HG02973 (cell line): Measurements from ENCODE around the gene DGKI.

Experiments
- ATAC-seq: cut with Tn5 transposase; IDR thresholded peaks from one replicate; pipeline ENCODE4 v1.9.1; 2021; ENCODE audit warnings: moderate library complexity; ENCODE audit not compliant: unreplicated experiment

The DGKI gene

DNA sequence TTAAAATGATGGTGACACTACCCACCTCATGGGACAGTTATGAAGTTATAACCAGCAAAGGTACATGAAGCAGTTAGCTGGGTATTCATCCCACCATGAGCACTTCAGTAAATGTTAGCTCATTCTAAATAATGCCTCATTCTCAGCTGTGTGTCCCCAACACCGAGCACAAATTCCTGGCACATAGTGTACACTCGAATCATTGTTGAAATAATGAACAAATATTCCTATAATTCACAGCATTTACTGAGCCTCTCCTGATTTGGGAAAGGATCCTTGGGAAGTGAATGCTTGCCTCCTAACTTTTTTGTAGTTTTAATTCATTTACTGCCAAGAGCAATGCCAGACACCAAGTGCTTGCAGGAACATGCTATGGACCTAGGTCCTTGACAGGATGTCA, 235.2 kb downstream of the DGKI start:
- ATAC-seq = no peak

GRCh38 chr7:137609500-137609899, 237.3 kb downstream of the DGKI start:
- ATAC-seq = no peak

DNA sequence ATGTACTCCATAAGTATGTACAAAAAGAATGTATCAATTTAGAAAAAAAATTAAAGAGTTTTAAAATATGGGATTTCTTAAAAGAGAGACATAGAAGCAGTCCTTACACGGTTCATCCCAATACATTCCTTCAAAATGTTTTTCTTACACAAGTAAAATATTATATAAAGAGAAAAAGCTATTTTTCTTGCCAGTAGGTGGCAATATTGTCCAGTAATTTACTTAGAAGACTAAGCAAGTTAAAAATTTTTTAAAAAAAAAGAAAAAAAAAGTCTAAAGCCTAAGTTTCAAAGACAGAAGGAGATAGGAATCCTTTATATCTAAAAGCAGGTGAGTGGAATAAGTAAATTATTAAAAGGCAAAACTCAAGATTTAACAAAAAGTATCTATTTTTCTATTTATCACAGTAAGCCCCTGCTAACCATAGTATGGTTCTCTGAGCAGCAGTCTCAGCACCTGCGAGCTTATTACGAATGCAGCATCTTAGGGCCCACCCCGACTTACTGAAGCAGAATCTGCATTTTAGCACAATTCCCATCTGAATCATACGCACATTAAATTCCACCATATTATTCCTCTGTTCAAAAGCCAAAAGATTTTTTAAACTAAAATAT, 240.6 kb downstream of the DGKI start:
- ATAC-seq = no peak

DNA sequence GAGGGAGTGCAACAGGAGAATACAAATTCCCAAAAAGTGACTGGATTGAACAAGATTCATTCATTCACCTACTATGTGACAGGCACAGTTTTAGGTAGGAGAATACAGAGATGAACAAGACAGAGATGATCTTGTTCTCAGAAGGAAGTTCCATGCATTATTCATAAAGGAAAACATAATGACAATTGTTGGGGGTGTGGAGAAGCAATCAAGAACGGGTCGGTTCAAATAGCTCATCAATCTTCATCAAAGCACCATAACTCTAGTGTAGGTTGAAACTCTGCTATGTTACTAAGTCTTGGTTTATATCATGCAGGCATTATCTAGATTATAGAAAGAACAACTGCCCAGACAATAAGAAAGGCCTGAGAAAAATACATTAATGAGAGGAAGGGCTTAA, 243.7 kb downstream of the DGKI start:
- ATAC-seq = no peak

DNA sequence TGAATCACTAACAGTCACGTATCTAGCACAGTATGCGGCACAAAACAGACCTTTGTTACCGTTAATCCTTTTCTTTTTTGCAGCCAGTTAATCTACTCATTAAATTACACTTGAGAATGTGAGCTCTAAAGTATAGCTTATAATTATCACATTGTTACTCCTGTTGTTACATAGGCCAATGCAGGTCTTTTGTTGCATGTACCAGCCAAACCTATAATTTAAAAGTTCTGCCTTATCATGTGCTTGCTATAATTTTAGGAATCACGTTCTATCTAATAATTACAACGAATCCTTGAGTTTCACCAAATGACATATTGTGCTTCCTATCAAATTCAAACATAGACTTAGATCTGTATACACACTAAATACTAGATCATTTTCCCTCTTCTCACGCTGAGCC, 245.1 kb downstream of the DGKI start:
- no peak for ATAC-seq

- no peak for ATAC-seq
Measured at GRCh38 chr7:137597856-137598255, 248.9 kb downstream of the DGKI start.

DNA sequence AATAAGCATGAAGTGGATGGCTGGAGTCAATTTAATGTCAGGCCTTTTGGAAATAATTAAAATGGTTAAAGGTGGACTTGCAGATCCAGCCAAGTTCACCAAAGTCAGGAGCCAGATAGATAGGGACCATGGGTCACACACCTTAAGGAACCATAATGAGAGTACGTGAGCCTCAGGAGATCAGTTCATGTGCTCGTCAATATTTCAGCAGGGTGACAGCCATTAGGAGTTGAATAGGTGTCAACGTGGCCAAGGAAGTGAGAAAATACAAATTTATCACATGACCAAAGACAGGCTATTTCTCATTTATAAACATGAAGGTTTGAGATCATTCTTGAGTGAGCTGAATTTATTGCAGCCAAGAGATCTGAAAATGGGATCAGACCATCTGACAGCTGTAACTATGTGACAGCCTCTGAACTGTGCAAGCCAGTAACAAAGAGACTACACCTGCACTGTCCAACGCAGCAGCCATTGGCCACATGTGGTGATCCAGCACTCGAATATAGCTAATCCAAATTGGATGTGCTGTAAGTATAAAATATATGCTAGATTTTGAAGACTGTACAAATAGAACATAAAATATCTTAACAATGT, 253.6 kb downstream of the DGKI start:
- no peak for ATAC-seq

DNA sequence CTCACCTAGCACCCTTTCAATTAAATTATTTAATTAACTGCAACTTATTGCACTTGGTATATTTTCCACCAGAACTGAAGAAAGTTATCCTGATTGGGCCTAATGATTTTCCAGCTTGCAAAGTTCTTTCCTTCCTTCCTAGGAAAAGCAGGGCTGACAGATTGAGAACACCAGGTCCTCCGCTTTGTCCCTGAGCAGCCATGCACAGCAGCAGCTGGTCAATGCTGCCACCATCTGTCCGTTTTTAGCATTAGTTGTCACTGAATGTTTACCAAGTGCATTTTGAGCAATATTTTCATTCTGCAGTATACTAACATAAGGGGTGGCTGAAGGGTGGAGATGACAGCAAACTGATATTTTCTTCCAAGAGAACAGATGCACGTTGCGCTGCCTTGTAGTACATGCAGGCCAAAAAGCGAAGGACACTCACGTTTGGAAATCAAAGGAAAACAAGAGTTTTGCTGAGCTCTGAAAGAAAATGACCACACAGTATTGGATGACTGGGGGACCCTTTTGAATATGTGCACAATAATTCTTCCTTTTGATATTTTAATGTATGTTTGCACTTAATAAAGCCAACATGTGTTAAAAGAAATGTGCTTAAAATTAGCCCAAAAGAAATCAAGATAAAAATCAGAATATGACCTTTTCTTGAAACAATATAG, 254.4 kb downstream of the DGKI start:
- ATAC-seq = peak; percentile 77

GRCh38 chr7:137591421-137591837, 255.3 kb downstream of the DGKI start:
- ATAC-seq = no peak

GRCh38 chr7:137590756-137591305, 255.9 kb downstream of the DGKI start:
- ATAC-seq = no peak

DNA sequence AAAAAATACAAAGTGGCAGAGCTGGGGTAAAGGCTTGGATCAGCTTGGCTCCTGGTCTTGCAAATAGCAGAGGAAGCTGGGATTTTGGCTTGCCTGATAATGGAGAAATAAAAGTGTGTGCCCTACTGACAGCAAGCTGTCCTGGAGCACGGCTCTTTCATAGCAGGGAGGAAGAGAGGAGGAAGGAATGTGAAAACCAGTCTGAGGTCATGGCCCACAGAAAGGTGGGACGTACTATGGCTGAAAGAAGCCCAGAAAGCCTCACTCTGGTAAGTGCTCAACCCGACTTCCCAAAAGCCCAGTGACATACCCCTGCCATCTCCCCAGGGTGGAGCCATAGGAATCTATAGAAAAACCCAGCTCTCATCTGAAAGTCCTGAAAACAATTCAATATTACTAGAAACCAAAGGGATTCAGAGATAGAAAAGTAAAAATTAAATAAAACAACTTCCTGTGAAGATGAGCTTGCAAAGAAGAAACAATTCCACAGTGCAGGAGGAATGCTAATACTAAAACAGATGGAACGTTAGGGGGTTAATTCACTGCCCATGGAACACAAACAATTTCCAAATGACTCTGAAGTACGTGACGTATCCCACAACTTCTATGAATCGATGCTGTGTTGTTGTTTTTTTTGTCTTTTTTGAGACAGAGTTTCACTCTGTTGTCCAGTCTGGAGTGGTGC, 256.6 kb downstream of the DGKI start:
- no peak for ATAC-seq

- ATAC-seq = no peak
Measured at GRCh38 chr7:137587326-137587725, 259.4 kb downstream of the DGKI start.

- ATAC-seq = no peak
Measured at GRCh38 chr7:137585591-137585990, 261.2 kb downstream of the DGKI start.

DNA sequence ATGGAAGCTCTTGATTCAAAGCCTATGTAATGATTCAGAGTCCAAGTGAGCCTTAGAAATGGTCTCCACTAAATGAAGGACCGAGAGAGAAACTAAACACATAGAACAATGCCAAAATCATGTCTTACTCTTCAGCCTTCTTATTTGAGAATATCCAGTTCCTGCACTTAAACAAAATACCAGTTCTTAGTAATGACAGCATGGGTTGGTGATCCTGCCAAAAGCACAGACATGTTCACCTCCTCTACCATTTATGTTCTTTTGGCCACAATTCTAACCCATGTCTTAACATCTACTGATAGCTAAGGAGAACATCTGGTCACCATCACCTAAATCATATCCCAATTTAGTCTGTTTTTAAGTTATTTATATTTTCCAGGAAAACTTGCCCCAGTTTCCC, 263.6 kb downstream of the DGKI start:
- ATAC-seq = no peak

DNA sequence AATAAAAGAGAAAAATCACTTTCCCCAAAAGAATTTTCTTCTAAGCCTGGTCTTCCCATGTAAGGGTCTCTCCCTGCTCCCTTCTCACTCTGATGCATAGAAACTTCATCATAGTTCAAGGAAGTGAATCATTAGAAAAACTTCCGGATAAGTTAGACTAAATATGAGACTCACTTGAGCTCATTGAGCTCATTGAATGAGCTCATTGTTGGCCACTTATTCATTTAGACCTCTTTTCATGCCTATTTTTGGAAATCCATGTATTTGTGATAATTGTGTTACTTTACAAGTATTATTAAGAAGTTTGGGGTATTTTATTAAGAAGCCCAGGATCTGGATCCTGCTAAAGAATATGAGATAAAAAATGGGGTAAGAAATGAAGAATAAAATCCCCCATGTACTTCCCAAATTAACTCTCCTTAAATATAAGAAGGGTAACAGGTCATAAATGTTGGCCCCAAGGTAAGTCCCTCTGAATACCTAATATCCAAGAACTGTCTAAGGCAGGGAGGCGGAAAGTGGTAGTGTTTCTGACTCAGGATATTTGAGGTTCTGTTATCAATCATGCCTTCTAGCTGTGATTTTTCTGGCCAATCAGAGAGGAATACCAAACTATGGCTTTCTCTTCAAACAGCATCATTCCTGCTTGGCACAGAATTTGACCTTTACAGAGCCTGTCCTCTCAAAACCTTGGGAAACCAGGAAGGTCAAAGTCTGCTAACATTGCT, 266.7 kb downstream of the DGKI start:
- no peak for ATAC-seq

DNA sequence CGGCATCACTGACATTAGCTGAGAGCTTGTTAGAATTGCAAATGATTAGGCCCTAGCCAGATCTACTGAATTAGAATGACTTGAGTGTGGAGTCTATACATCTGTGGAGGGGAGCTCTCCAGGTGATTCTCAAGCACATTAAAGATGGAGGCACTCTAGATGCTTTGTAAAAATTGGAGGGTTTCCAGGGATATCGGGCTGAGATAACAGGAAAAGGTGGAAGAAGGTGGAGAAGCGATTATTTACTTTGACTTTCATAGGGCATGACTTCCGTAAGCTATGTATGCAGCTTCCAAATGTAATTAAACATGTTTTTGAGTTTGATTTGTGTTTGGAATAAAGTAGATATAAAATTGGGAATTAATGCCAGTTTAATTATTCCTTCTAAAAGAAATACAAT, 268.2 kb downstream of the DGKI start:
- no peak for ATAC-seq

- ATAC-seq = no peak
Measured at GRCh38 chr7:137577184-137577583, 269.6 kb downstream of the DGKI start.

DNA sequence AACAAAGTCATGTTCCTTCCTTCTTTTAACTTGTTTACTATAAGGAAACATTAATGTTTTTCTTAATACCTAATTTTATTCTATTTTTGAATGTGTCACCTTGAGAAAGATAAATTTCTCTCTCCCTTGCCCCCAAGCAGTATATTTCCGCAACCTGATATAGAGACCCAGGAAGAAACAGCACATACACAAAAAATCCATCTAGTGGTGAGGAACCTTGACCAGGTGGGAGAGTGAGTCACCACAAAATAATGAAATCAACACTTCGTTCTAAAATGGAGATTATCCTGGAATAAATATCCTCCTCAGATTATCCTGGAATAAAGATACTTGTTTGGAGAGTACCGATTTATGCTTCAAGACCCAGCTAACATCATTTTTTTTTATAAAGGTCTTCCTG, 270.3 kb downstream of the DGKI start:
- ATAC-seq = no peak

GRCh38 chr7:137574812-137575211, 272.0 kb downstream of the DGKI start:
- no peak for ATAC-seq

- ATAC-seq = no peak
Measured at GRCh38 chr7:137572056-137572784, 274.6 kb downstream of the DGKI start.
